ENCODE results near the gene RAB30.

The RAB30 gene

GRCh38 chr11:83044958-83045712 lies 26.6 kb downstream of the RAB30 start:
- TF ChIP-seq CTCF (IDR thresholded peaks at IDR 0.05; ENCODE audit: control insufficient read depth, insufficient read depth, low read depth, low read length, missing control alignments), result no peak
- peak; percentile 46 for DNase-seq (ENCODE audit: low read depth)
- H3K4me3 ChIP-seq (ENCODE audit: control insufficient read depth, low read depth, low read length), result no peak overlapping the region

- TF ChIP-seq CTCF (IDR thresholded peaks at IDR 0.05; ENCODE audit: control insufficient read depth, insufficient read depth, low read depth, low read length, missing control alignments), result no peak
- no peak overlapping the region for H3K4me3 ChIP-seq (ENCODE audit: control insufficient read depth, low read depth, low read length)
- DNase-seq (ENCODE audit: low read depth), result no peak
Observed at GRCh38 chr11:83042964-83043711, 28.6 kb downstream of the RAB30 start.

- no peak overlapping the region for H3K4me3 ChIP-seq (ENCODE audit: control insufficient read depth, low read depth, low read length)
- TF ChIP-seq CTCF (IDR thresholded peaks at IDR 0.05; ENCODE audit: control insufficient read depth, insufficient read depth, low read depth, low read length, missing control alignments), result no peak
- no peak for DNase-seq (ENCODE audit: low read depth)
Observed at GRCh38 chr11:83041126-83041525, 30.6 kb downstream of the RAB30 start.

- DNase-seq (ENCODE audit: low read depth), result no peak
- no peak overlapping the region for H3K4me3 ChIP-seq (ENCODE audit: control insufficient read depth, low read depth, low read length)
- TF ChIP-seq CTCF (IDR thresholded peaks at IDR 0.05; ENCODE audit: control insufficient read depth, insufficient read depth, low read depth, low read length, missing control alignments), result no peak
Observed at GRCh38 chr11:83039566-83039965, 32.1 kb downstream of the RAB30 start.

GRCh38 chr11:83037877-83038276 lies 33.8 kb downstream of the RAB30 start:
- H3K4me3 ChIP-seq (ENCODE audit: control insufficient read depth, low read depth, low read length), result no peak overlapping the region
- DNase-seq (ENCODE audit: low read depth), result no peak
- no peak for TF ChIP-seq CTCF (IDR thresholded peaks at IDR 0.05; ENCODE audit: control insufficient read depth, insufficient read depth, low read depth, low read length, missing control alignments)

GRCh38 chr11:83036701-83037100 lies 35.0 kb downstream of the RAB30 start:
- TF ChIP-seq CTCF (IDR thresholded peaks at IDR 0.05; ENCODE audit: control insufficient read depth, insufficient read depth, low read depth, low read length, missing control alignments), result no peak
- H3K4me3 ChIP-seq (ENCODE audit: control insufficient read depth, low read depth, low read length), result no peak overlapping the region

More at GRCh38 chr11:83036701-83037100, 35.0 kb downstream of the RAB30 start:
- DNase-seq (ENCODE audit: low read depth), result no peak

All from AG09309 (cell line).